RCC 7860 (cell line): ENCODE measurements around the gene DYNLT2.
"Not testable (repeated sequence)": the region's sequence is repeated elsewhere in the genome, so short reads cannot be mapped to it uniquely, and the experiment has no call there.

ENCODE experiments used
- DNase-seq: peaks from one replicate; pipeline ENCODE4 v3.0.0-alpha.2; 2015; ENCODE audit warnings: low spot score
- FAIRE-seq: peaks from 2 replicates; lab custom pipeline; 2012; peaks lifted over from hg19 to GRCh38; lab: Jason Lieb, UNC

Gene DYNLT2

DNA sequence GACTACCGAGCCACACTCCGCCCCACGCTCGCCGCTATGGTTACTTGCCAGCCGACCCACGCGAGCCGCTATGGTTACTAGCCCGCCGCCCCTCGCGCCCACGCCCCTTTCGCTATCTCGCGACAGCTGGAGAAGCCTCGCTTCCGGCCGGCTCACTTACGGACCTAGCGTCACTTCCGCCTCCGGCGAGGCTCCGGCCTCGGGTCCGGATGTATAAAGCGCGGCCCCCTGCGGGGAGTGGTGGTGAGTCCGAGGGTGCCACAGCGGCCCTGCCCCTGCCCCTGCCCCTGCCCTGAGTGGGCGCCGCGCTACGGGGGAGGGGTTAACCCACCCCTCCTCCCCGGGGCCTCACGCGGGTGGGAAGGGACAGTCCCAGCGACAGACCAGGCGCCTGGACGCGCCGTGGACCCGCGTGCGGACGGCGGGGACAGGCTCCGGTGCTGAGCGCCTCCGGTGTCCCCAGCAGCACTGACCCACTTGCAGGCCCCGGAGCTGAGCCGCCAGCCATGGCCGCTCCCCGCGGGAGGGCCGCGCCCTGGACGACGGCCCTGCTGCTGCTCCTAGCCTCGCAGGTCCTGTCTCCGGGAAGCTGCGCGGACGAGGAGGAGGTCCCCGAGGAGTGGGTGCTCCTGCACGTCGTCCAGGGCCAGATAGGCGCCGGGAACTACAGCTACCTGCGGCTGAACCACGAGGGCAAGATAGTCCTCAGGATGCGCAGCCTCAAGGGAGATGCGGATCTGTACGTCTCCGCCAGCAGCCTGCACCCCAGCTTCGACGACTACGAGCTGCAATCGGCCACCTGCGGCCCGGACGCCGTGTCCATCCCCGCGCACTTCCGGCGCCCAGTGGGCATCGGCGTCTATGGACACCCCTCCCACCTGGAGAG is 49.2 kb downstream of the DYNLT2 start, which contains the start of the genes C6orf120 and WDR27:
TSS of gene C6orf120 (plus strand) at position 173 of the 886 bp plus-strand sequence. CDS start at position 507, 334 bp downstream.
TSS of gene WDR27 (minus strand) at position 76 of the 886 bp plus-strand sequence. CDS start 13,024 bp downstream, outside the sequence.
- FAIRE-seq: peak; percentile 35

DNA sequence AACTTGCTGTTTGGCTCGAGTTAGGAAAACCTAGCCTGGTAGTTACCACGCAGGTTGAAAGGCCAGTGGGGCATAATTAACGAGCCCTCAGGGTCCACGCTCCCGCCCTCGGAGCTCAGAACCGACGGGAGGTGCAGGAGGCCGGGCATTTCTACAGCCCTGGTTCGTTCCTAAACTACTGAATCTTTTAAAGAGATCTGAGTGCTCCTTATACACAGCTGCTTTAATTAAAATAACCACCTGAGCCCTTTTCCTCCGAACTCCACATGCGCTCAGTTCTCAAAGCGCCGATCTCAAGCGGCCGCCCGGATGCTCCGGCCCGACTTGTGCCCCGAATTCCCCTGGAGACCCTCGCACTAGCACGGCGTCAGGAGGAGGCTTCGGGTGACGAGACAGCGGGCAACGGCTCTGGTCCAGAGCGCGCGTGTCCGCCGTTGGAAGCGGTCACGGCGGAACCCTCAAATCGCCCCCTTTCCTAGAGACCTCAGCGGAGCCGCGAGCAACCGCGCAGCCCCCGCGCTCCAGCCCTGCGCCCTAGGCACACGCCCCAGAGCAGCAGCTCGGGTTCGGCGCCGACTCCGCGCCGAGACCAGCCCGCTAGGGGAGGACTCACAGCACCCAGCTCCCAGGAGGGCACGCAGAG is 49.9 kb downstream of the DYNLT2 start:
- FAIRE-seq (no peak), DNase-seq (no peak)

More for the DNA sequence above, 49.2 kb downstream of the DYNLT2 start, which contains the start of the genes C6orf120 and WDR27:
- peak; percentile 88 for DNase-seq

- DNase-seq (no peak), FAIRE-seq (no peak)
These were observed 51.1 kb downstream of the DYNLT2 start for GRCh38 chr6:169700296-169700695.

- not testable (repeated sequence) for FAIRE-seq, DNase-seq
These were observed 54.3 kb downstream of the DYNLT2 start for GRCh38 chr6:169697115-169697514.

- DNase-seq (no peak), FAIRE-seq (no peak)
These were observed 56.2 kb downstream of the DYNLT2 start for GRCh38 chr6:169695131-169695530.

- no peak for FAIRE-seq
- no peak for DNase-seq
These were observed 58.9 kb downstream of the DYNLT2 start for GRCh38 chr6:169692516-169692915.

GRCh38 chr6:169691260-169691659 is 60.1 kb downstream of the DYNLT2 start:
- DNase-seq (no peak), FAIRE-seq (no peak)
